Measurements from ENCODE around the gene ADD1.
A peak's percentile ranks its signal among the peaks of the same experiment; 100 is the strongest.

Gene ADD1

DNA sequence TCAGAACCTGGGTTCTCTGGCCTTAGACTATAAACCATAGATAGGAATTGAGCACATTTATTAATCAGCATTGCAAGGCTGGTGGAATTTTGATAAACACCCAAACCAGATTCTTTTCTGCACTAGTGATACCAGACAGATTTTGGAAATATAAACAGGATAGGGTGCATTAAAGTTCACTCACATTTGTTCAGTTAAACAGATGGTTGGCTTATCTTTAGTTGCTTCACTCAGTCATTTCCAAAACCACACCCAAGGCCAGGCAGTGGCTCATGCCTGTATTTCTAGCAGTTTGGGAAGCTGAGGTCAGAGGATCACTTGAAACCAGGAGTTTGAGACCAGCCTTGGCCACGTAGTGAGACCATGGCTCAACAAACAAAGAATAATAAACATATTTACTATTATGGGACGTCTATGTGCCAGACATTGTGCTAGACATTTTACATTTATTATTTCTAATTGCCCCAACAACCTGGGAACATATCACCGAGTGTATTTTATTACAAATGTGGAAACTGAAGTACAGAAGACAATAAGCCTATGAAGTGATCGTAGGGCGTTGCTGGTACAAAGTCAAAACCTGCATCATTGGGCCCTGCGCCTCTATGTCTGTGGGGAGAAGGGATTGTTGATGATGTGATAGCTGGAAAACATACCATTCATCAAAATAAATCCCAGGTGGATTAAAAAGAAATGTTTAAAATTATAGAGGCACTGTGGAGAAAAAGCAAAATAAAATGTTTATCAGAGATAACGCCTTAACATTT, 15.0 kb downstream of the ADD1 start:
- Histone ChIP-seq H4K20me1 (ENCODE audit: control insufficient read depth, insufficient read depth, low read depth, low read length) (peaks cover 29% of the 10 kb centered on the region), H3K9me2 (replicated peaks; ENCODE audit: control insufficient read depth, low read length) (no peaks in the 10 kb centered on the region), H3K4me1 (ENCODE audit: control insufficient read depth, low read length) (peaks cover 22% of the 10 kb centered on the region), H3K36me3 (ENCODE audit: control insufficient read depth, low read length) (peaks cover 12% of the 10 kb centered on the region), H3K4me2 (ENCODE audit: low read length) (no peak overlapping the region), H3K9me3 (ENCODE audit: control insufficient read depth, insufficient read depth, low read length) (no peaks in the 10 kb centered on the region), H3K4me3 (ENCODE audit: low read length) (no peak overlapping the region), H3K27me3 (ENCODE audit: control insufficient read depth, low read length) (no peaks in the 10 kb centered on the region), H3K79me2 (ENCODE audit: control insufficient read depth, low read length) (peaks cover 67% of the 10 kb centered on the region), H3K27ac (ENCODE audit: low read depth, low read length) (no peak overlapping the region), H3F3A (ENCODE audit: control insufficient read depth, insufficient read depth) (peaks cover 9% of the 10 kb centered on the region)
- no peak for TF ChIP-seq CTCF (IDR thresholded peaks at IDR 0.05; ENCODE audit: low read depth, low read length, poor library complexity, severe bottlenecking)
- TF ChIP-seq EZH2phosphoT487 (IDR thresholded peaks at IDR 0.05; ENCODE audit: borderline replicate concordance, low read length) = no peak

- Histone ChIP-seq H3K27me3 (ENCODE audit: control insufficient read depth, low read length) (no peaks in the 10 kb centered on the region), H4K20me1 (ENCODE audit: control insufficient read depth, insufficient read depth, low read depth, low read length) (peaks cover 28% of the 10 kb centered on the region), H3K9me3 (ENCODE audit: control insufficient read depth, insufficient read depth, low read length) (no peaks in the 10 kb centered on the region), H3F3A (ENCODE audit: control insufficient read depth, insufficient read depth) (peaks cover 9% of the 10 kb centered on the region), H3K9me2 (replicated peaks; ENCODE audit: control insufficient read depth, low read length) (no peaks in the 10 kb centered on the region), H3K4me2 (ENCODE audit: low read length) (peak overlapping the region; percentile 36), H3K4me3 (ENCODE audit: low read length) (no peak overlapping the region), H3K27ac (ENCODE audit: low read depth, low read length) (no peak overlapping the region), H3K79me2 (ENCODE audit: control insufficient read depth, low read length) (peaks cover 66% of the 10 kb centered on the region), H3K4me1 (ENCODE audit: control insufficient read depth, low read length) (peaks cover 21% of the 10 kb centered on the region), H3K36me3 (ENCODE audit: control insufficient read depth, low read length) (peaks cover 4% of the 10 kb centered on the region; the same call in 1 of the 2 replicates)
- TF ChIP-seq EZH2phosphoT487 (IDR thresholded peaks at IDR 0.05; ENCODE audit: borderline replicate concordance, low read length) (no peak), CTCF (IDR thresholded peaks at IDR 0.05; ENCODE audit: low read depth, low read length, poor library complexity, severe bottlenecking) (no peak)
Observed at GRCh38 chr4:2859514-2859913, 15.9 kb downstream of the ADD1 start.

GRCh38 chr4:2860391-2861348, 17.0 kb downstream of the ADD1 start:
- Histone ChIP-seq H3K4me1 (ENCODE audit: control insufficient read depth, low read length) (peaks cover 21% of the 10 kb centered on the region), H3K27me3 (ENCODE audit: control insufficient read depth, low read length) (no peaks in the 10 kb centered on the region), H3K9me3 (ENCODE audit: control insufficient read depth, insufficient read depth, low read length) (no peaks in the 10 kb centered on the region), H3K9me2 (replicated peaks; ENCODE audit: control insufficient read depth, low read length) (no peaks in the 10 kb centered on the region), H3K4me3 (ENCODE audit: low read length) (no peak overlapping the region), H3K4me2 (ENCODE audit: low read length) (no peak overlapping the region), H3K79me2 (ENCODE audit: control insufficient read depth, low read length) (peaks cover 60% of the 10 kb centered on the region), H3F3A (ENCODE audit: control insufficient read depth, insufficient read depth) (peaks cover 9% of the 10 kb centered on the region), H4K20me1 (ENCODE audit: control insufficient read depth, insufficient read depth, low read depth, low read length) (peaks cover 24% of the 10 kb centered on the region), H3K36me3 (ENCODE audit: control insufficient read depth, low read length) (no peaks in the 10 kb centered on the region), H3K27ac (ENCODE audit: low read depth, low read length) (no peak overlapping the region)
- no peak for TF ChIP-seq EZH2phosphoT487 (IDR thresholded peaks at IDR 0.05; ENCODE audit: borderline replicate concordance, low read length)

Data from DOHH2 (cell line).